Activated B cell treated with CpG ODN at 0.5 μM for 24 hours (primary cell): ENCODE results near the gene TMEM178B. TPM values are rescaled to one million over a fixed set of nuclear protein-coding genes. Genes with fewer than 3 reads are reported as not detected.

Source experiments
- ATAC-seq: fragments of 200-7000 bp; cut with Tn5 transposase; one replicate; pipeline ENCODE4 v1.10.0; 2021; ENCODE audit warnings: low read depth, mild to moderate bottlenecking, moderate library complexity
- CTCF ChIA-PET: fragments of 350-600 bp; sonication (Branson Sonifier 250); formaldehyde crosslinking; loops from one replicate; lab custom pipeline; 2021; ENCODE audit warnings: antibody characterized with exemption; lab: Charles Lee
- POLR2A ChIA-PET: fragments of 350-600 bp; sonication (Branson Sonifier 250); formaldehyde crosslinking; loops from one replicate; lab custom pipeline; 2021; ENCODE audit warnings: antibody characterized with exemption; lab: Charles Lee
- DNase-seq: peaks from one replicate; pipeline ENCODE4 v3.0.0; 2022
- H3K27ac Mint-ChIP-seq: one replicate; pipeline ENCODE4 v1.8.0; 2020; ENCODE audit warnings: mixed read lengths
- H3K27me3 Mint-ChIP-seq: one replicate; pipeline ENCODE4 v1.8.0; 2021; ENCODE audit warnings: mixed read lengths
- H3K36me3 Mint-ChIP-seq: one replicate; pipeline ENCODE4 v1.8.0; 2021; ENCODE audit warnings: low read depth, mixed read lengths
- H3K4me1 Mint-ChIP-seq: one replicate; pipeline ENCODE4 v1.8.0; 2021; ENCODE audit warnings: mixed read lengths
- H3K4me3 Mint-ChIP-seq: one replicate; pipeline ENCODE4 v1.8.0; 2020; ENCODE audit warnings: mild to moderate bottlenecking, mixed read lengths
- H3K9me3 Mint-ChIP-seq: one replicate; pipeline ENCODE4 v1.8.0; 2020; ENCODE audit warnings: mixed read lengths
- intact Hi-C: fragments of 100-400 bp; cut with micrococcal nuclease; formaldehyde crosslinking; loops from one replicate; pipeline ENCODE4 v1.15.1; 2024
- total RNA-seq: library from RNA; stranded (reverse); gene quantifications from 2 replicates; pipeline ENCODE4 v1.2.3, GENCODE V29; 2022
- TF ChIP-seq, protein P1 (sequence below): fragments of 200-600 bp; IDR thresholded peaks from one replicate; pipeline ENCODE4 v1.8.0; 2022; ENCODE audit warnings: antibody characterized with exemption, mild to moderate bottlenecking

Gene TMEM178B
- total RNA-seq, 1 donor from 2014 or later, result 0.49 TPM

DNA sequence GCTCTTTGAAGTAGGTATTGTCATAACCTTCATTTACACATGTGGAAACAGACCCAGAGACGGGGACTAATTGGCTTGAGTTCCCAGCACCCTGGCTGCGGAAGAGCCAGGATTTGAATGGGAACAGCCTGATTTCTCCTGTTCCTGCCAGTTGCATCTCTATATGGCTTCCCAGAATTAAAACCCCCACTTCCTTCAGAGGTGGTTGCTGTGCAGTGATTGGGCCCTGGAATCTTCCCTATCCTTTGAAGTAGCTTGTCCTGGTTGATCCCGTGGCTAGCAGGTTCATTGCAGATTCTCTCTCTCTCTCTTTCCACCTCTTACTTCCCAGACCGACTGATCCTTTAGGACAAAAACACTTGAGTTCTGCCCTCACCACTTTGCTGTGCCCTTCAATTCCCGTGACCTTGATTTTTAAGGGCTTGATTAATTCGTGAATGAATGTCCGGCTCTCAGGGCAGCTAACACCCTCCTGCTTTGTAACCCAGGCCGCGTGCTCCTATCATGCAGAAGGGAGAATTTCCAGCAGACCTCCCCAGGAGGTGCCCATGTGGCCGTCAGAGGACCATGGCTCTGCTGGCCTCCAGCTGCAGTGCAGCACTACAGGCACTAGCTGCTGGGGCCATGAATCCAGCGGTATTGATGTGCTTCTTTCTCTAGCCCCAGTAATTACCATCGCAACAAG lies 356.7 kb downstream of the TMEM178B start:
- ChIA-PET POLR2A (no interaction called here), CTCF (no interaction called here)
- H3K4me3 Mint-ChIP-seq, result no peak overlapping the region
- TF ChIP-seq, protein P1, sequence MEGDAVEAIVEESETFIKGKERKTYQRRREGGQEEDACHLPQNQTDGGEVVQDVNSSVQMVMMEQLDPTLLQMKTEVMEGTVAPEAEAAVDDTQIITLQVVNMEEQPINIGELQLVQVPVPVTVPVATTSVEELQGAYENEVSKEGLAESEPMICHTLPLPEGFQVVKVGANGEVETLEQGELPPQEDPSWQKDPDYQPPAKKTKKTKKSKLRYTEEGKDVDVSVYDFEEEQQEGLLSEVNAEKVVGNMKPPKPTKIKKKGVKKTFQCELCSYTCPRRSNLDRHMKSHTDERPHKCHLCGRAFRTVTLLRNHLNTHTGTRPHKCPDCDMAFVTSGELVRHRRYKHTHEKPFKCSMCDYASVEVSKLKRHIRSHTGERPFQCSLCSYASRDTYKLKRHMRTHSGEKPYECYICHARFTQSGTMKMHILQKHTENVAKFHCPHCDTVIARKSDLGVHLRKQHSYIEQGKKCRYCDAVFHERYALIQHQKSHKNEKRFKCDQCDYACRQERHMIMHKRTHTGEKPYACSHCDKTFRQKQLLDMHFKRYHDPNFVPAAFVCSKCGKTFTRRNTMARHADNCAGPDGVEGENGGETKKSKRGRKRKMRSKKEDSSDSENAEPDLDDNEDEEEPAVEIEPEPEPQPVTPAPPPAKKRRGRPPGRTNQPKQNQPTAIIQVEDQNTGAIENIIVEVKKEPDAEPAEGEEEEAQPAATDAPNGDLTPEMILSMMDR, result no peak
- H3K9me3 Mint-ChIP-seq, result peaks cover 8% of the 10 kb centered on the region
- H3K27me3 Mint-ChIP-seq, result peaks cover 6% of the 10 kb centered on the region
- H3K4me1 Mint-ChIP-seq, result no peaks in the 10 kb centered on the region
- H3K36me3 Mint-ChIP-seq, result no peaks in the 10 kb centered on the region
- DNase-seq (no peak), ATAC-seq (no peak)
- intact Hi-C loops, result no loop called here
- no peak overlapping the region for H3K27ac Mint-ChIP-seq

DNA sequence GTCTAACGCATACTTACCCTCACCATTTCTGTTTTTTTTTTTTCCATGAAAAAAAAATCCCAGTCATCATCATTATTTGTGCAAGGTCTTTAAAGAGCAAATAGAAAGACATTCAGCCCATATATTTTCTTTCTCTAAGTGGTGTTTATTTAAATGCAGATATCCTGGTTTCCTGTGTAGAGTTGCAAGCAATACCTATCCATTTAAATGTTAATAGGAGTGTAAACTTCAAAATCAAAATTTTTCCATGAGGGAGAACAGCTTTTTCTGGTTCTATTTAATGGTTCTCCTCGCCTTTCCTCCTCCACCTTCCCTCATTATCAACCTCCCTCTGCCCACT lies 357.2 kb downstream of the TMEM178B start:
- H3K4me1 Mint-ChIP-seq, result no peaks in the 10 kb centered on the region
- peaks cover 8% of the 10 kb centered on the region for H3K9me3 Mint-ChIP-seq
- TF ChIP-seq, protein P1, result no peak
- ATAC-seq (no peak), DNase-seq (no peak)
- peaks cover 8% of the 10 kb centered on the region for H3K27me3 Mint-ChIP-seq
- intact Hi-C loops, result no loop called here
- CTCF ChIA-PET, result no interaction called here
- no peak overlapping the region for H3K4me3 Mint-ChIP-seq
- POLR2A ChIA-PET, result no interaction called here
- no peak overlapping the region for H3K27ac Mint-ChIP-seq
- no peaks in the 10 kb centered on the region for H3K36me3 Mint-ChIP-seq

DNA sequence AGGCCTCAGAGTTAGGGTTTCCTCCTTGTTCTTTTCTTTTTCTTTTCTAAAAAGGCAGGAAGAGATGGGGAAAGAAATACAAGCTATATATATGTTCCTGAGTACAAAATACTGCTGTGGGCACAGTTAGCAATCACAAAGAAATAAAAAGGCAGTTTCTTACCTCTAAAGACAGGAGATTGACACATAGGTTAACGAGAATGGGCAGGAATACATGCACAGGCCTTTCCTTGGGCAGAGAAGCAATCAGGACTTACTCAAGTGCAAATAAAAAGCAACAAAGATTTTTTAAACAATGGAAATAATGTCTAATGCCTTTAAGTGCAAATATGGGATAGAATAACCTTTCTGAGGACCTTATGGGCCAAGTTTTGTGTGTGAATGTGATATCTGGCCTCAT lies 357.8 kb downstream of the TMEM178B start:
- Mint-ChIP-seq H3K27ac (no peak overlapping the region), H3K4me1 (no peaks in the 10 kb centered on the region), H3K4me3 (no peak overlapping the region), H3K9me3 (peaks cover 8% of the 10 kb centered on the region), H3K27me3 (peaks cover 12% of the 10 kb centered on the region), H3K36me3 (no peaks in the 10 kb centered on the region)
- ATAC-seq, result no peak
- ChIA-PET CTCF (no interaction called here), POLR2A (no interaction called here)
- DNase-seq, result no peak
- TF ChIP-seq, protein P1, result no peak
- intact Hi-C loops, result no loop called here

DNA sequence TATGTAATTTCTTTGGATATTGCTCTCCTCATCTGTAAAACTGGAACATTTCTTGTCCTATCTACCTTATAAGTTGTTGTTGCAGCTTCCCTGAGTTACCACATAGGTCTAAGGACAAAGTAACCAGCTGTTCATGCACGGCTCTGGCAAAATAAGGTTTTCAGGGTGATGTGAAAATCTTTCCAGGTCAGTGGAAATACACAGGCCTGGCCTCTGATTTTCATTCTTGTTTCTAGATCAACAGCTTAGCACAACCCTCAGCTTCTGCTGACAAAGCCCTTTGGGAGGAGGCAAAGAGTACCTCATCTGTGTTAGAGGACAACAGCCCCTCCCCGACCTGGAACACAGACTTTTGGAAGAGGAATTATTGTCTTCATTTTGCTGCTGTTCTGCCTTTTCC lies 359.8 kb downstream of the TMEM178B start:
- DNase-seq, result no peak
- no peaks in the 10 kb centered on the region for H3K9me3 Mint-ChIP-seq
- H3K4me3 Mint-ChIP-seq, result no peak overlapping the region
- intact Hi-C loops, result no loop called here
- H3K4me1 Mint-ChIP-seq, result no peaks in the 10 kb centered on the region
- no peaks in the 10 kb centered on the region for H3K36me3 Mint-ChIP-seq
- H3K27ac Mint-ChIP-seq, result no peak overlapping the region
- H3K27me3 Mint-ChIP-seq, result peaks cover 12% of the 10 kb centered on the region
- TF ChIP-seq, protein P1, result no peak
- ChIA-PET CTCF (no interaction called here), POLR2A (no interaction called here)
- ATAC-seq, result no peak

DNA sequence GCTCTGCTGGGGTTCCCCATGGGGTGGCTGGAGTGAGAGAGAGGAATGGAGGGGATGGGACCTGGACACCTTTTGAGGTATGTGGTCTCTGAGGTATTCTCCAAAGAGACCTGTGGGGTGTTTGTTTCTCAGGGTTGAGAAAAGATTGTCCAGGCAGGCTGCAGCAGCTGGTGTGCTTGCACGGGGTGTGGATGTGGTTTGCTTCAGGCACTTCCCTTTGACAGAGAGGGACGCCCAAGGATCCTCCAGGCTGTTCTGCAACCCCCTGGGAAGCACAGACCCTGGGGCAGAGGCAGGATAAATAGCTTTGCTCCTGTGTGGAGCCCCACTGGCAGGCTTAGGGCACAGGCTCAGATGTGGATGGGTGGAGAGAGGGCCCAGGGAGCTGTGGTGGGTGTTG lies 362.3 kb downstream of the TMEM178B start:
- no peaks in the 10 kb centered on the region for H3K4me1 Mint-ChIP-seq
- intact Hi-C loops, result no loop called here
- no peak for DNase-seq
- H3K9me3 Mint-ChIP-seq, result no peaks in the 10 kb centered on the region
- ChIA-PET CTCF (interaction anchor here (1.1 kb wide), 1 partner anchor 12 kb away, joined by 3 read pairs; no protein-coding TSS in a partner anchor), POLR2A (no interaction called here)
- no peaks in the 10 kb centered on the region for H3K36me3 Mint-ChIP-seq
- H3K4me3 Mint-ChIP-seq, result no peak overlapping the region
- H3K27ac Mint-ChIP-seq, result no peak overlapping the region
- ATAC-seq, result no peak
- TF ChIP-seq, protein P1, result no peak
- peaks cover 9% of the 10 kb centered on the region for H3K27me3 Mint-ChIP-seq
